ENCODE results near the gene CD160.

DNA sequence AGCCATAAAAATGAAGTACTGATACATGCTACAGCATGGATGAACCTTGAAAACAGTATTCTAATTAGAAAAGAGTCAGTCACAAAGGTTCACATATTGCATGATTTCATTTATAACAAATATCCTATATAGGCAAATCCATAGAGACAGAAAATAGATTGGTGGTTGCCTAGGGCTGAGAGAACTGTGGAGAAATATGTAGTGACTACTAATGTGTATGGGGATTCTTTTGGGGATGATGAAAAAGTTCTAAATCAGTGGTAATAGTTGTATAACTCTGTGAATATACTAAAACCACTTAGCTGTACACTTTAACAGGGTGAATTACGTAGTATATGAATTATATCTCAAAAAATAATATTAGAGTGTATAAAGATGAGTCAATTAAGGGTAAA, 58.8 kb downstream of the CD160 start:
- TF ChIP-seq EZH2 (IDR thresholded peaks at IDR 0.05; ENCODE audit: insufficient read depth, poor library complexity, severe bottlenecking): no peak
- no peak for TF ChIP-seq EZH2phosphoT487 (IDR thresholded peaks at IDR 0.05; ENCODE audit: insufficient read depth, low read depth)

All from GM23248 (cell line).